ENCODE results near the gene EPM2AIP1.
"Not testable (repeated sequence)": the region's sequence is repeated elsewhere in the genome, so short reads cannot be mapped to it uniquely, and the experiment has no call there.

The EPM2AIP1 gene

GRCh38 chr3:36993326-36994283, 674 bp upstream of the EPM2AIP1 start, which contains the start of gene MLH1:
MLH1 (plus strand) TSS chr3:36993518; CDS start chr3:36993548, 30 bp downstream.
- DNase-seq (ENCODE audit: low read depth): peak; percentile 88

GRCh38 chr3:36991923-36992805, 767 bp downstream of the EPM2AIP1 start:
- DNase-seq (ENCODE audit: low read depth): no peak

- no peak for DNase-seq (ENCODE audit: low read depth)
These were observed 1.8 kb downstream of the EPM2AIP1 start for GRCh38 chr3:36991147-36991546.

GRCh38 chr3:36989568-36989967, 3.4 kb downstream of the EPM2AIP1 start:
- DNase-seq (ENCODE audit: low read depth): no peak

GRCh38 chr3:36989005-36989404, 3.9 kb downstream of the EPM2AIP1 start:
- DNase-seq (ENCODE audit: low read depth): no peak

GRCh38 chr3:36988356-36988755, 4.6 kb downstream of the EPM2AIP1 start:
- DNase-seq (ENCODE audit: low read depth): no peak

GRCh38 chr3:36981006-36981405, 11.9 kb downstream of the EPM2AIP1 start:
- DNase-seq (ENCODE audit: low read depth): no peak

GRCh38 chr3:36973139-36973538, 19.8 kb downstream of the EPM2AIP1 start:
- no peak for DNase-seq (ENCODE audit: low read depth)

GRCh38 chr3:36972163-36972562, 20.8 kb downstream of the EPM2AIP1 start:
- no peak for DNase-seq (ENCODE audit: low read depth)

GRCh38 chr3:36969540-36970432, 23.1 kb downstream of the EPM2AIP1 start:
- no peak for DNase-seq (ENCODE audit: low read depth)

GRCh38 chr3:36969085-36969484, 23.8 kb downstream of the EPM2AIP1 start:
- DNase-seq (ENCODE audit: low read depth): no peak

- DNase-seq (ENCODE audit: low read depth): no peak
These were observed 27.5 kb downstream of the EPM2AIP1 start for GRCh38 chr3:36965440-36965839.

GRCh38 chr3:36964817-36965216, 28.1 kb downstream of the EPM2AIP1 start:
- no peak for DNase-seq (ENCODE audit: low read depth)

GRCh38 chr3:36964331-36964730, 28.6 kb downstream of the EPM2AIP1 start:
- no peak for DNase-seq (ENCODE audit: low read depth)

GRCh38 chr3:36963008-36963407, 29.9 kb downstream of the EPM2AIP1 start:
- DNase-seq (ENCODE audit: low read depth): not testable (repeated sequence)

GRCh38 chr3:36960502-36960901, 32.4 kb downstream of the EPM2AIP1 start:
- DNase-seq (ENCODE audit: low read depth): no peak

- DNase-seq (ENCODE audit: low read depth): no peak
These were observed 33.1 kb downstream of the EPM2AIP1 start for GRCh38 chr3:36959821-36960220.

- DNase-seq (ENCODE audit: low read depth): no peak
These were observed 34.9 kb downstream of the EPM2AIP1 start for GRCh38 chr3:36957862-36958686.

GRCh38 chr3:36957063-36957462, 35.9 kb downstream of the EPM2AIP1 start:
- no peak for DNase-seq (ENCODE audit: low read depth)

- no peak for DNase-seq (ENCODE audit: low read depth)
These were observed 36.8 kb downstream of the EPM2AIP1 start for GRCh38 chr3:36956155-36956554.

Data from T follicular helper cell (primary cell).